Measurements from ENCODE around the gene BMP10. TPM values are rescaled to one million over a fixed set of nuclear protein-coding genes. Genes with fewer than 3 reads are reported as not detected.

Gene BMP10
- total RNA-seq: not detected

GRCh38 chr2:68871159-68871764 is at the start of gene BMP10:
BMP10 (minus strand) TSS chr2:68871397; CDS start chr2:68871358, 39 bp downstream.
- intact Hi-C loops (cut with DNase I): no loop called here

GRCh38 chr2:68920481-68921170 is 49.4 kb upstream of the BMP10 start:
- WGBS: 86% methylated on average over 6 of the region's 6 CpGs
- Histone ChIP-seq H3K9me3 (no peaks in the 10 kb centered on the region), H3K27me3 (no peaks in the 10 kb centered on the region), H3K27ac (replicated peaks in 1 of 4) (no peak overlapping the region), H3K4me3 (no peak overlapping the region), H3K4me1 (peaks cover 0 to 7% (median 3%) of the 10 kb centered on the region in 4 donors), H3K36me3 (no peaks in the 10 kb centered on the region)
- DNase-seq (ENCODE audit: extremely low spot score): no peak
- intact Hi-C loops (cut with DNase I): no loop called here
- TF ChIP-seq POLR2AphosphoS5 (IDR thresholded peaks at IDR 0.05) (no peak), EP300 (IDR thresholded peaks at IDR 0.05) (no peak), POLR2A (IDR thresholded peaks at IDR 0.05; ENCODE audit: low read depth) (no peak), CTCF (IDR thresholded peaks at IDR 0.05) (no peak)

More at GRCh38 chr2:68871159-68871764, at the start of gene BMP10:
- TF ChIP-seq CTCF (IDR thresholded peaks at IDR 0.05) (no peak), EP300 (IDR thresholded peaks at IDR 0.05) (no peak), POLR2AphosphoS5 (IDR thresholded peaks at IDR 0.05) (no peak), POLR2A (IDR thresholded peaks at IDR 0.05; ENCODE audit: low read depth) (no peak)
- Histone ChIP-seq H3K4me1 (no peaks in the 10 kb centered on the region), H3K27ac (replicated peaks in 1 of 4) (no peak within 1 kb of the TSS), H3K36me3 (no peaks in the 10 kb centered on the region), H3K9me3 (no peaks in the 10 kb centered on the region), H3K4me3 (no peak within 1 kb of the TSS), H3K27me3 (no peaks in the 10 kb centered on the region)
- 76% methylated on average over 4 of the region's 6 CpGs for WGBS
- DNase-seq (ENCODE audit: extremely low spot score): no peak

GRCh38 chr2:68918497-68918896 is 47.3 kb upstream of the BMP10 start:
- H3K27ac ChIP-seq (replicated peaks in 1 of 4): no peak overlapping the region
- DNase-seq (ENCODE audit: extremely low spot score): no peak
- H3K9me3 ChIP-seq: no peaks in the 10 kb centered on the region
- peaks cover 0 to 7% (median 3%) of the 10 kb centered on the region in 4 donors for H3K4me1 ChIP-seq
- no peaks in the 10 kb centered on the region for H3K27me3 ChIP-seq
- no peaks in the 10 kb centered on the region for H3K36me3 ChIP-seq
- intact Hi-C loops (cut with DNase I): no loop called here
- H3K4me3 ChIP-seq: no peak overlapping the region
- TF ChIP-seq CTCF (IDR thresholded peaks at IDR 0.05): no peak
- TF ChIP-seq POLR2AphosphoS5 (IDR thresholded peaks at IDR 0.05): no peak
- no peak for TF ChIP-seq POLR2A (IDR thresholded peaks at IDR 0.05; ENCODE audit: low read depth)
- TF ChIP-seq EP300 (IDR thresholded peaks at IDR 0.05): no peak
- WGBS: 92% methylated on average over 7 of the region's 7 CpGs

GRCh38 chr2:68917034-68917718 is 46.0 kb upstream of the BMP10 start:
- intact Hi-C loops (cut with DNase I): no loop called here
- WGBS: 71% methylated on average over 3 of the region's 3 CpGs
- Histone ChIP-seq H3K9me3 (no peaks in the 10 kb centered on the region), H3K36me3 (no peaks in the 10 kb centered on the region), H3K4me3 (no peak overlapping the region), H3K4me1 (peaks cover 0 to 7% (median 3%) of the 10 kb centered on the region in 4 donors), H3K27me3 (no peaks in the 10 kb centered on the region), H3K27ac (replicated peaks in 1 of 4) (no peak overlapping the region)
- no peak for DNase-seq (ENCODE audit: extremely low spot score)
- TF ChIP-seq POLR2A (IDR thresholded peaks at IDR 0.05; ENCODE audit: low read depth) (no peak), POLR2AphosphoS5 (IDR thresholded peaks at IDR 0.05) (no peak), CTCF (IDR thresholded peaks at IDR 0.05) (no peak), EP300 (IDR thresholded peaks at IDR 0.05) (no peak)

Data from esophagus muscularis mucosa (tissue), 4 donors.